Astrocyte of the spinal cord (primary cell): ENCODE results near the gene MYMX.

ENCODE experiments used
- DNase-seq: peaks from one replicate; pipeline ENCODE4 v3.0.0; 2011; ENCODE audit warnings: low read depth, low spot score
- H3K4me3 ChIP-seq: 2 replicates; pipeline ENCODE4 v1.5.1; 2011; ENCODE audit warnings: low read depth, mild to moderate bottlenecking, low read length, moderate library complexity
- CTCF ChIP-seq: IDR thresholded peaks from 2 replicates; pipeline ENCODE4 v1.5.1; 2012; ENCODE audit warnings: low read depth, mild to moderate bottlenecking, low read length, inconsistent platforms
- in situ Hi-C: cut with HindIII; loops from 2 replicates; pipeline ENCODE4 v1.10.0; 2017; ENCODE audit warnings: low sequenced_read_pairs

The MYMX gene

GRCh38 chr6:44216677-44217331, at the start of gene MYMX:
MYMX (plus strand) TSS chr6:44216926; CDS start chr6:44217472, 546 bp downstream.
- TF ChIP-seq CTCF = no peak
- no peak within 1 kb of the TSS for H3K4me3 ChIP-seq
- in situ Hi-C loops = no loop called here
- no peak for DNase-seq

- in situ Hi-C loops = no loop called here
- DNase-seq = no peak
- no peak overlapping the region for H3K4me3 ChIP-seq
- no peak for TF ChIP-seq CTCF
These were observed 49.2 kb upstream of the MYMX start for GRCh38 chr6:44167567-44167966.

- DNase-seq = no peak
- H3K4me3 ChIP-seq = no peak overlapping the region
- TF ChIP-seq CTCF = no peak
- in situ Hi-C loops = no loop called here
These were observed 47.6 kb upstream of the MYMX start for GRCh38 chr6:44169154-44169553.

GRCh38 chr6:44169886-44170570, 46.7 kb upstream of the MYMX start:
- no peak for TF ChIP-seq CTCF
- H3K4me3 ChIP-seq = no peak overlapping the region
- DNase-seq = no peak
- in situ Hi-C loops = no loop called here

- in situ Hi-C loops = no loop called here
- no peak overlapping the region for H3K4me3 ChIP-seq
- TF ChIP-seq CTCF = no peak
- no peak for DNase-seq
These were observed 44.7 kb upstream of the MYMX start for GRCh38 chr6:44171899-44172546.

- in situ Hi-C loops = no loop called here
- no peak overlapping the region for H3K4me3 ChIP-seq
- DNase-seq = peak; percentile 73
- TF ChIP-seq CTCF = peak; percentile 92
These were observed 43.8 kb upstream of the MYMX start for GRCh38 chr6:44172731-44173500.
